GF-D8 (cell line): ENCODE results near the gene ZNF726.
"Not testable (repeated sequence)": the region's sequence is repeated elsewhere in the genome, so short reads cannot be mapped to it uniquely, and the experiment has no call there.

Experiments used
- DNase-seq: peaks from one replicate; lab custom pipeline; 2025; lab: John Stamatoyannopoulos, UW

The ZNF726 gene

GRCh38 chr19:23946569-23946968 is 31.9 kb downstream of the ZNF726 start:
- no peak for DNase-seq

DNA sequence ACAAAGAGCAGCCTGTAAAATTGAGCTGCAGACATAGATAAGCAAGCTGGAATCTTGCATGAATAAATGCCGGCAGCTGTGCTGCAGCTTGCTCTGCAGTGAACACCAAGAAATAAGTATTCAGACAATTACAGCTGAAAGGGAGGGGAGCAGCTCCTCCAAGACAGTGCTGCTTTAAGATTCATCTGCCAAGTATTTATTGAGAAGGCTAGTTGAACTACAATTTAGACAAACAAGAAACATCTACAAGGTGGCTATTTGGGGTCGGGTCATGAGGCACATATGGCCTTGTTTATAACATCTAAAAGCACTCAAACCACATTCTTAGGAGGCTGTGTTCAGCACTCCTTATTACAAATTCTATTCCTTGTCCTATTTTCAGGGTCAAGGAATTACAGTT is 34.9 kb downstream of the ZNF726 start:
- DNase-seq = no peak

GRCh38 chr19:23956051-23956450 is 41.4 kb downstream of the ZNF726 start:
- no peak for DNase-seq

GRCh38 chr19:23957660-23958281 is 43.1 kb downstream of the ZNF726 start:
- no peak for DNase-seq

GRCh38 chr19:23963396-23963795 is 48.7 kb downstream of the ZNF726 start:
- DNase-seq = not testable (repeated sequence)

- not testable (repeated sequence) for DNase-seq
These were observed 49.2 kb downstream of the ZNF726 start for GRCh38 chr19:23963881-23964280.

- DNase-seq = not testable (repeated sequence)
These were observed 49.6 kb downstream of the ZNF726 start for GRCh38 chr19:23964334-23964733.

DNA sequence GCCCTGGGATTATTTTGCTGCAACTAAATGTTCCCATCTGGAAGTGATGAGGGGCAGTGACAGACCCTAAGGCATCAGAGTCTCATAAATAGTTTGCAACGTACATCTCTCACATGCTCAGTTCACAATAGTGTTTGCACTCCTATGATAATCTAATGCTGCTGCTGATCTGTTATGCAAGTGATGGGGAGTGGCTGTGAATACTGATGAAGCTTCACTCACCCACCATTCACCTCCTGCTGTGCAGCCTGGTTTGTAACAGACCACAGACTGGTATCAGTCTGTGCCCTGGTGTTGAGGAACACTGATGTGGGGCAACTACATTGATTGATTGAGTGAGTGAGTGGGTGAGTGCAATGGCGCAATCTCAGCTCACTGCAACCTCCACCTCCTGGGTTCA is 54.9 kb downstream of the ZNF726 start:
- DNase-seq = no peak

GRCh38 chr19:23971598-23971997 is 56.9 kb downstream of the ZNF726 start:
- no peak for DNase-seq

DNA sequence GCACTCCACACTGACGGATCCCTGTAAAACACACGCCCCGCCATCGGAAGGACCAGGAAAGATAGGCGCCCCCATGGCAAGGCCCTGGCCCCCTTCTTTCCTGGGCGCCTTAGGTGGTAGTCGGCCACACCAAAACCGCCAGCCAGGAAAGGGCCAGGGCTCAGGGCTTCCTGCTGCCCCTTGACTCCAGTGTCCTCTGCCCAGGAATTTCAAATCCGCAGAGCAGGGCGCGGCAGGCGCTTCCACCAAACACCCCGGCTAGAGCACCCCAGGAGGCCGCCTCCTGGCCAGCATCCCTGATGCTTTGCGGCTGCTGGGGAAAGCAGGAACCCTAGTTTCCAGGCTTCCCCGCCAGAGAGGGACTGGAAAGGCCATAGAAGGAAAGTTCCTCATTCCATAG is 57.5 kb downstream of the ZNF726 start:
- no peak for DNase-seq

- no peak for DNase-seq
These were observed 60.3 kb downstream of the ZNF726 start for GRCh38 chr19:23974941-23975340.

DNA sequence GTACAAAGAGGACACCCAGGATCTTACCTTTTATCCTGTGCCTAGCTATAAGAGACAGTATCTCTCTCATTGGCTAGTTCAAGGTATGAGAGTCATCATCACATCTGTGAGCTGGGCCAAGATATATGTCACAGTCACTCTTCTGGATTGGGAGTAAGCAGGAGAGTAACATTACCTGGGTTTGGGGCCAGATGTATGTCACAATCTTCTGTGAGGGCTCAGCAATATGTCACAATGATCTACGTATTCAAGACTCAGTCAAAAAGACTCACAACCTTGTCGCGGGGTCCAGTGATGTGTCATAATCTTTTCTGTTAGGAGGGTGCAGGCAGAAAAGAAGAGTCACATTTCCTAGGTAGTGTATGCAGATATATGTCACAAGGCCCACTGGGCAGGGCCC is 61.9 kb downstream of the ZNF726 start:
- DNase-seq = not testable (repeated sequence)

DNA sequence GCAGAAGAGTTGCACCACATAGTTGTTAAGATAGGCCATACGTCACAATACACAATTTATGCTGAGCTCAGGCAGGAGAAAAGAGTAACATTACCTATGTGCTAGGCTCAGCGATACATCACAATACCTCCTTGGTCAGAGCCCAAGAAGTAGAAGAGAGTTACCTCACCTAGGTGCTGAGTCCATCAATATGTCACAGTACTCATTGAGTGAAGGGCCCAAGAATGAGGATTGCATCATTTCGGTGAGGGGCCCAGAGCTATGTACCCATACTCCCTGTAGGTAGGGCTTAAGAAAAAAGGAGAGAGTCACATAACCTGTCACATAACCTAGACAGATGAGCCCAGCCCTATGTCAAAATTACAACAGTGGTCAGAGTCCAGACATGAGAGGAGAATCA is 62.6 kb downstream of the ZNF726 start:
- DNase-seq = not testable (repeated sequence)

GRCh38 chr19:23978068-23978467 is 63.4 kb downstream of the ZNF726 start:
- no peak for DNase-seq

GRCh38 chr19:23980805-23981204 is 66.1 kb downstream of the ZNF726 start:
- no peak for DNase-seq

GRCh38 chr19:23981863-23982262 is 67.2 kb downstream of the ZNF726 start:
- DNase-seq = no peak

GRCh38 chr19:23983406-23983805 is 68.7 kb downstream of the ZNF726 start:
- no peak for DNase-seq
